GM18498 (cell line): ENCODE results near the gene FRMD7.
"Not testable (repeated sequence)": the region's sequence is repeated elsewhere in the genome, so short reads cannot be mapped to it uniquely, and the experiment has no call there.

Experiments used
- ATAC-seq: cut with Tn5 transposase; IDR thresholded peaks from one replicate; pipeline ENCODE4 v1.9.1; 2021; ENCODE audit warnings: mild to moderate bottlenecking, moderate library complexity; ENCODE audit not compliant: unreplicated experiment

The FRMD7 gene, protein sequence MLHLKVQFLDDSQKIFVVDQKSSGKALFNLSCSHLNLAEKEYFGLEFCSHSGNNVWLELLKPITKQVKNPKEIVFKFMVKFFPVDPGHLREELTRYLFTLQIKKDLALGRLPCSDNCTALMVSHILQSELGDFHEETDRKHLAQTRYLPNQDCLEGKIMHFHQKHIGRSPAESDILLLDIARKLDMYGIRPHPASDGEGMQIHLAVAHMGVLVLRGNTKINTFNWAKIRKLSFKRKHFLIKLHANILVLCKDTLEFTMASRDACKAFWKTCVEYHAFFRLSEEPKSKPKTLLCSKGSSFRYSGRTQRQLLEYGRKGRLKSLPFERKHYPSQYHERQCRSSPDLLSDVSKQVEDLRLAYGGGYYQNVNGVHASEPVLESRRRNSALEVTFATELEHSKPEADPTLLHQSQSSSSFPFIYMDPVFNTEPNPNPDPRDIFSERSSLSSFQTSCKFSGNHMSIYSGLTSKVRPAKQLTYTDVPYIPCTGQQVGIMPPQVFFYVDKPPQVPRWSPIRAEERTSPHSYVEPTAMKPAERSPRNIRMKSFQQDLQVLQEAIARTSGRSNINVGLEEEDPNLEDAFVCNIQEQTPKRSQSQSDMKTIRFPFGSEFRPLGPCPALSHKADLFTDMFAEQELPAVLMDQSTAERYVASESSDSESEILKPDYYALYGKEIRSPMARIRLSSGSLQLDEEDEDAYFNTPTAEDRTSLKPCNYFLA

DNA sequence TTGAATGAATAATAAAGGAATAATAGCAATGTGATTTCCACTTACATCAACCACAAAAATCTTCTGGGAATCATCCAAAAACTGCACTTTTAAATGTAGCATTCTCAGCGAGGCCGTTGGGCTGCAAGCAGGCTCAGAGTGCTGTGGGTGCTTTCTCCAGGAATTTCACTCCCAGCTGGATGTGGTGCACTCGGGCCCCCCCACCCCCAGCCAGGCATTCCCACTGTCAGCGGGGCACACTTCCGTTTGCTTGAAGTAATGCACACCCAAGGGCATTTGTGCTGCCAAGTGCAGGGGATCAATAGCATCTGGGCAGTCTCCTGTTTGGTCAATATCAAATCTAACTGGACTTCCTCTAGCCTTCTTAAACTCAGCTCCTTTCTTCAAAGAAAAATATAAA, at the start of gene FRMD7:
Gene FRMD7, minus strand, starts transcription at position 278 of the 400 bp plus-strand sequence. Its CDS starts 176 bp downstream, at position 102.
- no peak for ATAC-seq

DNA sequence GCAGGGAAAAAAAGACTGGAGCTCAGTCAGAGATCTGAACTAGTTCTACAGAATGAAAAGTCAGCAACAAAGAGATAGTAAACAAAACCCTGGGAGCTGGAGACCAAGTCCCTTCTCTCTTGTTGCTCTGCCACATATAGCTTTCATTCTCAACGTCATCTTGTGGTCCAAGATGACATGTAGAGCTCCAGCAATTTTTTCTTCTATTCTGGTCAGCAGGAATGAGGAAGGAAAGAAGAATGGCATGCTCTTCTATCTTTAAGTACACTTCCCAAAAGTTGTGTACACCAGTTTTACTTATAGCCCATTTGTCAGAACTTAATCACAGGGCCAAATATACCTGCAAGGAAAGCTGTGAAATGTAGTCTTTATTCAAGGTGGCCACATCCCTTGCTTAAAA, 45.8 kb upstream of the FRMD7 start:
- no peak for ATAC-seq

DNA sequence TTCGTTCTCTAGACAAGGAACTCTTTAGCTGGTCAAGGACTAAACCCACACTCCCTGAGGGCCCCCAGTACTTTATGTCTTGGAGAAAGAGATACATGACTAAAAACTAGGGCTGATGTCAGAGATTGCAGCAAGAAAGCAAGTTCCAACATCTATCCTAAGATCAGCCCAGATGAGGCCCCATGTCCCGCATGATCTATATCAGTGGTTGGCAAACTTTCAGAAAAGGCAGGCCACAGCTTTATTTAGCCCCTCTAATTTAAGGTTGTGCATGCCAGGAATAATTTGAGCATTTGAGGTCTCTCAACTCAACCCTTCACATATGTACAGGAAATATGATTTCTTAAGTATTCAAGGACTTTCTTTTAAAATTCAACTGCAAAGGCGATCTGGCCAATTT, 44.1 kb upstream of the FRMD7 start:
- ATAC-seq: no peak

DNA sequence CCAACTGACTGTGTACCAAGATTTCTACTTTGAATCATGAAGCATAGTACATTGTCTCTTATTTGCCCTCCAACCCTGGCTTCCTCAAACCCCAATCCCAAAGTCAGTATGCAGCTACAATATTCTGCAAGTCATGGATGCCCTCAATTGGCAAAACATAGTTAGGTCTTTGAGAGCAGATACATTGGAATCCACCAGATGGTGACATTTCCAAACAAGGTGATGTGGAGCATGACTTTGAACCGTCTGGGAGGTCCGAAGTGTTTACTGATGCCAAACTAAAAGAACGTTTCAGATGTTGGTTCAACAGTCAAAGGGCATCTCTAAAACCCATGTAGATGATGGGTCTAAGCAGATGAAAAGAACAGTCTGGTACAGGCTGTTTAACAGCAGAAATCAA, 43.7 kb upstream of the FRMD7 start:
- ATAC-seq: no peak

DNA sequence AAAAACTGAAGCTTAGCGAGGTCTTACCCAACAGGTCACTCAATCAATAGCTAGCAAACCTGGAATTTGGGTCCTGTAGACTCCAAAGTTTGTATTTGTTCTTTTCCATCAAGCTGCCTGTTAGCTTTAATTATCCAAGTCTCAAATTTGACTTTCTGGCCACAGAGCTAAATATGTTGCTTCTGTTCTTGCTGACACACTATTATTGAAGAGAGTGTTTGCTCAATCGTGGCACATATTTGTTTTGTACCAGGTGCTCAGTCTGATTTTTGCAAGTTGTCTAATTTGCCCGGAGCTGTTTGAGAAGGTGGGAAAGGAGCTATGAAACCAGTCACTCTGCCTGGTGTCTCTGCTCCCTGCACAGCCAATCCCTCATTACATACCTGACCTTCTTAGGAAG, 41.7 kb upstream of the FRMD7 start:
- ATAC-seq: no peak

DNA sequence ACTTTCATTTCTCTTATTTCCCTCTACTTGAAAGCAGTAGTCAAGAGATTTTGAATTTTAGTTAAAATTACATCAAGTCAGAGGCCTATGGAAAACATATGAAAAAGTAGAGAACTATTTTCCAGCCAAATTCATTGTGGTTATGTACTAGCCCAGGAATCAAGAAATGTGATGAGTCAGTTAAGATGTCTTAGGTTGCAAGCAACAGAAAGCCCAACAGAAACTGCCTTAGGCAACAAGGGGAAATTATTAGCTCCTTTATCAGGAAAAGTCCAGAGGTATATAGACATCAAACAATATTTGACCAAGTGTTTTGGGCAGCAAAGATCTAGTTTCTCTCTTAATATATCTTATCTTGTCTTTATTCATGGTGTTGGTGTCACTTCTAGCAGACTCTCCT, 37.8 kb upstream of the FRMD7 start:
- ATAC-seq: no peak

DNA sequence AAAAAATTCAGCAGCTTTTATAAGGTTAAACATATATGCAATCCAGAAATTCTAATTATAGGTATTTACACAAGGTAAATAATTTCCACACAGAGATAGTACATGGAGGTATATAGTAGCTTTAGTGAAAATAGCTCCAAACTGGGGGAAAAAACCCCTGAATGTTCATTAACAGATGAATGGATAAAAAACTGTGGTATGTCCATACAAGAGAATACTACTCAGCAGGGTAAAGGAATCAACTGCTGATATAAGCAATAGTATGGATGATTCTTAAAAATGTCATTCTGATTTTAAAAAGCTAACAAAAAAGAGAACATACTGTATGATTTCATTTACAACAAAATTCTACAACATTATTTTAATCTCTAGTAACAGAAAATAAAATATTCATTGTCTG, 37.2 kb upstream of the FRMD7 start:
- ATAC-seq: no peak

DNA sequence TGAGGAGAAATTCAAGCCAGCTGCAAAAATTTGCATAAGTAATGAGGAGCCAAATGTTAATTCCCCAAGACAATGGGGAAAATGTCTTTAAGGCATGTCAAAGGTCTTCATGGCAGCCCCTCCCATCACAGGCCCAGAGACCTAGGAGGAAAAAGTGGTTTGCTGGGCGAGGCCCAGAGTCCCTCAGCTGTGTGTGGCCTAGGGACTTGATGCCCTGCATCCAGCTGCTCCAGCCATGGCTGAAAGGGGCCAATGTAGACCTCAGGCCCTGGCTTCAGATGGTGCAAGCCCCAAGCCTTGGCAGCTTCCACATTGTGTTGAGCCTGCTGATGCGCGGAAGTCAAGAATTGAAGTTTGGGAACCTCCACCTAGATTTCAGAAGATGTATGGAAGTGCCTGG, 35.3 kb upstream of the FRMD7 start:
- not testable (repeated sequence) for ATAC-seq

DNA sequence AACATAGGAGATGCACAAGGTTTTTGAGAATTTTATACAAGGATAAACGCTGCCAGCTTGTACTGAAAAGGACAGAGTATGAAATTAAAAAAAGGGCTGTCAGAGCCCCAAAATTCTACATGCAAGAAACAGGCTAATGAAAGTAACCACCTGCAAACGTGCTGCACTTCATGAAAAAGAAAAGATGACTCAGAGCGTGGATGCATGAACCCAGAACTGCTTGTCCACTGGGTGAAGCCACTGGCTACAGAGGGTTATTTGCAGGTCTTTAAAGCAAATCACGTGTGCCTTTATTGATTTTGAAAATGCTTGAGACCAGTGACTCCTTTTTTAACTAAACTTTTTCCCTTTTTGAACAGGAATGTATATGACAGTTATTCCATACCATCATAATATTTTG, 25.3 kb upstream of the FRMD7 start:
- no peak for ATAC-seq

DNA sequence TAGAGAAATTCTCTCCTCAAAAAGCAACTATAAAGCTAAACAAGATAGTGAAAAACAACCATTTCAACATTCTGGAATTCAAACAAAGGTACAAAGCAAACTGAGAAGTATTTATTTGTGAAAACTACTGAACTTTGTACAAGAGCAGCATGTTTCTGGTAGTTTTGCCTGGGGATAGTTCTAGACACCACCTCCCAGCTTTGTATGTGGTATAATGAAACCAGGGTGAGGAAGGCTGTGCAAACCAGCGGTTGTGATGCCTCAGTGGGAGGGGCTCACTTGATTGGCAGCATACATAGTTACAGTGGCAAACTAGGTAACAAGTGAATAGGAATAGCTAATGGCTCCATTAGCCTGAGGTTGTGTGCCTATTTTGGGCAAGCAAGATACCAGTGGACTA, 18.6 kb upstream of the FRMD7 start:
- ATAC-seq: no peak

DNA sequence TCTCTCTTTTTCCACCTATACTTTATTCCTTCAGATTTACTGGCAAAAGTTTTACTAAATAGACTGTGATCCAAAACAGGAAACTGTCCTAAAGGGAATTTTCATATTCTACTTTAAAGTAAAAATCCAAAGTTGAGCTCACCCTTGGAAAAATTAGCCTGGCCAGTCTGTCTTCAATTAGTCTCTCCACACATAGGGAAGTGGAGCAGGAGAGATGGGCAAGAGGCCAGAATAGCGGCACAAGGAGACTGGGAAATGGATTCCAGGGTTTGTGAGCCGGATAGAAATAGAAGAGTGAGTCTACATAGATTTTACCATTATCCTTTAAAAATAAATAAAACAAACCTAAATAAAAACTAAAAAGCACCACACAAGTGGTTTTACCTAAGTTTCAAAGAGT, 16.2 kb upstream of the FRMD7 start:
- ATAC-seq: no peak

DNA sequence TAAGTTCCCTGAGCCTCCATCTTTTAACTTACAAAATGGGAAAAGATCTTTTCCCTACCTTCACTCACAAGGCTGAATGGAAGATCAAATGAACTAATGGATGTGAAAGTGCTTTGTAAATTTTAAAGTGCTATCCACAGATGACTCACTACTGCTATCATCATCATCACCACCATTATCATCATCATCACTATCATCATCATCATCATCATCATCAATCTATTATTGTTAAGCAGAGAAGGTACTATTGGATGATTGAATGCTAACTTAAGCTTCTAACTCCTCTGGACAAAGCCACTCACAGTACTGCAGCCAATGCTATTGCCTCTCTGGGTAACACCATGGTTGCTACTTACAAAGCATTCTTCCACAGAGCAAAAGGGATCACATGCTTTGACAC, 1.9 kb downstream of the FRMD7 start:
- ATAC-seq: no peak

DNA sequence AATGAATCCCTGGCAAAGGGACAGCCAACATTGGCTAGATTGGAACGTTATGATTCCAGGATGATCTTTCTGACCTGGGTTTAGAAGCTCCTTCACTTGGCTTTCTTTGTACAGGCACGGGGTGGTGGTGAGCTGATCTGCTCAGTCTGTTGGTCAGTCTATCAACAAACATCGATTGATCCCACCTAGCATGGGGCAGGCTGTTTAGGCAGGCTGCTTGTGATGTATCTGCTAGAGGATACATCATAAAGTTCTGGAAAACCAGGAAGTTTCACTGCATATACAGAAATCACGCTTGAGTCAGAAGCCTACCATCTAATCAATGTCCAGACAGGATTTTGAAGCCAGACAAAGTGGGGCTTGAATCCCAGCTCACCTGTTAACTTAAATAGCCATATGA, 6.9 kb downstream of the FRMD7 start:
- no peak for ATAC-seq

DNA sequence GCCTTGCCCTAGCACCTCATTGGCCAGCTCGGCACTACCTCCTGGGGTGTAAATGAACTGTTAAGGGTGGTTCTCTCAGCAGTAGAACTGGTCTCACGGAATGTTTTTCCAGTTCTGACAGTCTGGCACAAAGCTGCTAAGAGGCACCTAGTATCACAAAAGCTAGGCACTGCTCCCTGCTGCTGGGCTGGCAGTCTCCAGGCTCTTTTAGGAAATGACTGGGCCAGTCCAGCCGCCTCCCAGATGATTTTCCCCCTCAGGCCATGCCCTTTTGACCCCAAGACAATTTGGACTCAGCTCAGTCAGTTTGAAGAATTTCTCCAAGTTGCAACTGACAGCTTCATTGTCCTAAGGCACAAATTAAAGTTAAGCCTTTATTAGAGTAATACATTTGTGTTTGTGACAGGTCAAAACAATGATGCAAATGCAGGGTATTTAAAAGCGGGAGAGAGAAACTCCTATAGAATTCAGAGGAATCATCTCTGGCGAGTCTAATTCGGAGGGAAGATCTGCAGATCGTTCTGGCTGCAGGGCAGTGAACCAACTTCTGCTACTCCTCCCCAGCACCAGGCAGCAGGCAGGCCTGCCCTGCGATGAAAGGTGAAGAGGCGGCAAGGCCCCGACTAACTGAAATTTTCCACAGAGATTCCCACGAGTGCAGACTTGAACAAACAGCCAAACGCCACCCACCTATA, 7.9 kb downstream of the FRMD7 start:
- no peak for ATAC-seq

DNA sequence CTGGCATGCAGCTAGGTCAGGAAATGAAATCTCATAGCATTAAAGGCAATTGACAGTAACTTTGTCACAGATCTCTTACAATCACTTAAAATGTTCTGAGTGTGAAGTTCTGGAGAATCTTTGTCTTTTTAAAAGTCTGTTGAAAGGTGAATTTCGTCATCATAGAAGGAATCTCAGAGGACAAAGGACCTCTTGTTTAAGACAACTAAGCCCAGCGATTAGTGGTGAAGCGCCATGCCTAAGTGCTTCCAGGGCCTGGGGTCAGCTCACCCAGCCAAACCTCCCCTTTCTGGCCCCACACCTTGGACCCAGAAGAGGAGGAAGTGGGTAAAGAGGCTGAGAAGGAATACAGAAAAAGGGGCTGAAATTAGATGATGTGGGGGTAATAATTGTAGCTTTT, 8.5 kb downstream of the FRMD7 start:
- ATAC-seq: no peak

DNA sequence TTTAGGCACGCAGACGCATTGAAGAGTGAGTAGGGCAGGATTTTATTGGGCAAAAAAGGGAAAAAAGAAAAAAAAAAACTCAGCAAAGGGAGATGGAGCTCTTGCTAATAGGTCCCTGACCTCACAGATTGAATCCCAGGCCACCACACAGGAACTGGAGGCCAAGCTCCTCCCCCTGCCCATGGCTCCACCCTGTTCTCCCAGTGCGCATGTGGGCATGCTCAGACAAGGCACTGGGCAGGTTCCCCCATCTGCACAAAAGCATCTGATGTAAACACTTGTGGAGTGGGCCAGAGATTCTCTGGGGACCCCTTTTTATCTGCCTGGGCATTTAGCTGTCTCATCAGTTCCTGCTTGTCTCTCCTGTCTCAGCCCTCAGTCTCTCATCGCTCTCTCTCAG, 9.5 kb downstream of the FRMD7 start:
- no peak for ATAC-seq

DNA sequence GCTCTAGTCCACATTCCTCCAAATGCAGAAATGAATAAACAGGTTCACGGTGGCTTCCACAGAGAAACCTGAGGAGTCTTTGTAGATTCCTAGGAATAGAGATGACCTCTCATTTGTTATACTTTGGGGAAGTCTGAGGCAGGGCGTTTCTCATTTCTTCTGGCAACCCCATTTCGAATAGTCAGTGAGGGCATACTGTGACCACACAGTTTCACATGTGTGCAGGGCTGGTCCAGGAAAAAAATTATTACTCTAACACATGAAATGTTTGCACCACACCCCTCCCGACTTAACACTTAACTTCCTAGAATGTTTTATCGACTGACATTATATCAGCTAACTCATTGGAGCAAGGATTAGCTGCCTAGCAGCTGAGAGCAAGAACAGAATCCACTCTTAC, 12.0 kb downstream of the FRMD7 start:
- no peak for ATAC-seq

DNA sequence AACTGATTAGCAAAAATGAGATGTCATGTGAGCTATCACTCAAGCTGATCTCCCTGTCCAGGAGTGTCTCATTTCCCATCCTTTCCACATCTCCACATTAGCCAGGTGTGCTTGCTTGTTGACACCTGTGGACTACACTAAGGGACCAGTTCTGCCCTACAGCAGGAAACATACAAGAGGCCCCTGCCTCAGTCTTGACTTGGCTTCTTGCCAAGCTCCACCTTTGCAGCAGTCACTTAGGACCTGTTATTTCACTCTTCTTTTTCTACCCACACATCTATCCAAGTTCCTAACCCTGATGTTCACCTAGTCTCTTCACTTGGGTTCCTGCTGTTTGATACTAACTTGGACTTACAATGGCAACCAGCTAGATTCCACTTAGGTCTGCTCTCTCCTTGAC, 13.2 kb downstream of the FRMD7 start:
- no peak for ATAC-seq

DNA sequence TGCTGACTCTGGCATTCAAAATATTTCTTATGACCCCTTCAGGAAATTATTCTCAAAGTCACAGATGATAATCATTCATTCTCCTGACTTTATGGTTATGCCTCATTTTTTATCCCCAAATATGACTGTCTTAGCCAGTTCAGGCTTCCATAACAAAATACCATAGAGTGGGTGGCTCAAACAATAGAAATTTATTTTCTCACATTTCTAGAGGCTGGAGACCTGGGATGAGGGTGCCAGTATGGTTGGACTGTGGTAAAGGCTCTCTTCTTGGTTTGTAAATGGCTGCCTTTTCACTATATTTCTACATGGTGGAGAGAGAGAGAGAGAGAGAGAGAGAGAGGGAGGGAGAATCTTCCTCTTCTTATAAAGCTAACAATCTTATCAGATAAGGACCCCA, 20.5 kb downstream of the FRMD7 start:
- ATAC-seq: no peak

DNA sequence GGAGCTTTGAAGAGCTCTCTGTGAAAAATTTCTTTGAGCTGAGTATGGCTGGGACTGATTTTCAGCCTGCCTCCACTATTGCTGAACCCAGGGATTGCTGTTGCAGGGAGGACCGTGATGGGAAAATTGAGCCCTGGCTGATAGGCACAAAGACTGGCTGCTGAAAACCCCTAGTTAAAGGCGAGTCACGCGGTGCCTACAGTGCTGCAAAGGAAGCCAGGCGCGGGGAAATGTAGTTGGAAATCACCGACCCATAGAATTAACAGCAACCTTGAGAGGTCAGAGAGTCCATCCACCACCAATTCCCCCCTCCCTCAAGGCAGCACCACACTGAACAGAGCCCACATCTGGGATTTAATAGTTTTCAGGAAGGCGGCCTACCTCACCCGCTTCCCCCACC, 26.0 kb downstream of the FRMD7 start:
- no peak for ATAC-seq

DNA sequence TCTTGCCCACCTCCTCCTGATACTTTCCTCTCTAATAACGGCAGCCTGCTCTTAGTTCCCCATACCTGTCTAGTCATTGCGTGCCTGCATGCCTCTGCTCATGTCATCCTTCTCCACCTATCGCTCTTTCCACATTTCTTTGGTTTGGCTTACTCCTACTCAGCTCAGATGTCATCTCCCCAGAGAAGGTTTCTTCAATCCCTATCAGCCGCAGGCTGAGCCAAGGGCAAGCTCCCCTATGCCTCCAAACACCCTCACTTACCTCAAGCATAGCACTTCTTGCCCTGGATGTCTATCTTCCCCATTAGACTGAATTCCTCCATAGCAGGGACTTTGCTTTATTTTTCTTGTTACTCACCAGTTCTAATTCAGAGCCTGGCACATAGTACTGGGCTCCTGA, 26.6 kb downstream of the FRMD7 start:
- no peak for ATAC-seq

DNA sequence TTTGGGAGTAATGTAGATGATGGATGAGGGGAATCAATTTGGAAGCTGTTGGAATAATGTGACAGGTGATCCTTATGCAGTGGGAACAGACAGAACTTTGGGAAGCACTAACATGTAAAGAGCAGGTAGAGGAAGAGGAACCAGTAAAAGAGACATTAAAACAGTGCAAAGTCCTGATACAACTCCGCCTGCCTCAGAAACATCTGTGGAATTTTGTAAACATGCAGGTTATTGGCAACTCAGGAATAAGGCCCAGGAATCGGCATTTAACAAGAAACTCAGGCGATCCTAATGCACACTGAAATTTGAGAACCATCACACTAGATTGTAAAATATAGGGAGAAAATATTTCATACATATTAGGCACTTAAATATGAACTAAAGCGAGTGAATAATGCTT, 29.1 kb downstream of the FRMD7 start:
- not testable (repeated sequence) for ATAC-seq
